HCT116 (cell line): ENCODE data around the gene THSD4. TPM values are rescaled to one million over a fixed set of nuclear protein-coding genes. Genes with fewer than 3 reads are reported as not detected.
"Not testable (repeated sequence)": the region's sequence is repeated elsewhere in the genome, so short reads cannot be mapped to it uniquely, and the experiment has no call there.

Experiments used
- ATAC-seq: fragments of 200-7000 bp; cut with Tn5 transposase; 2 replicates; pipeline ENCODE4 v1.9.1; 2020; ENCODE audit warnings: mild to moderate bottlenecking, moderate library complexity
- BruUV-seq: library from RNA; stranded (reverse); fragments of 400-500 nt; replicated peaks from 2 replicates; lab custom pipeline; 2021; lab: Mats Ljungman, UMichigan
- CTCF ChIA-PET: fragments of 300-600 bp; sonication (Branson Sonifier 250); formaldehyde crosslinking; loops from one replicate; lab custom pipeline; 2021; ENCODE audit warnings: antibody characterized with exemption; lab: Charles Lee
- POLR2A ChIA-PET: fragments of 300-600, 350-600 bp; sonication (Branson Sonifier 250); formaldehyde crosslinking; loops from one replicate; lab custom pipeline; 2021; ENCODE audit warnings: antibody characterized with exemption; lab: Charles Lee
- RAD21 ChIA-PET, 2 experiments: fragments of 300-600 bp; sonication (Branson Sonifier 250); formaldehyde crosslinking; loops; one replicate each; lab custom pipeline; 2023; ENCODE audit warnings: low total read pairs in 2 of 2; ENCODE audit not compliant: uncharacterized antibody in 2 of 2, unreplicated experiment in 2 of 2, low non-redundant PET in 1 of 2; lab: Charles Lee
- DNase-seq: peaks from one replicate; pipeline ENCODE4 v3.0.0-alpha.2; 2010; ENCODE audit warnings: low read depth, low spot score
- H2AFZ ChIP-seq: fragments of 200-600 bp; shearing (Covaris generic), sonication (generic); 2 replicates; pipeline ENCODE4 v1.6.1; 2017; ENCODE audit warnings: low read depth, mixed run types, mixed read lengths, antibody characterized with exemption, low read length; ENCODE audit not compliant: poor library complexity, severe bottlenecking
- H3K27ac ChIP-seq: 2 replicates; pipeline ENCODE4 v1.5.1; 2012; ENCODE audit warnings: low read depth, low read length
- H3K27me3 ChIP-seq: fragments of 200-600 bp; sonication (generic); 2 replicates; pipeline ENCODE4 v1.6.1; 2016; ENCODE audit warnings: mixed run types, low read length, mixed read lengths; ENCODE audit not compliant: insufficient read depth
- H3K36me3 ChIP-seq, 2 experiments: fragments of 200-500 bp in 1 of 2; fragments of 200-600 bp in 1 of 2; sonication (Bioruptor generic) in 1 of 2; sonication (generic) in 1 of 2; 2 replicates each; pipeline versions ENCODE4 v1.5.1 to v1.6.1; 2014 to 2016; ENCODE audit warnings: low read length in 2 of 2, inconsistent platforms in 1 of 2, mixed read lengths in 1 of 2, mixed run types in 1 of 2; ENCODE audit not compliant: insufficient read depth in 2 of 2, control insufficient read depth in 1 of 2
- H3K4me1 ChIP-seq, 2 experiments: fragments of 200-600 bp in 1 of 2; sonication (generic) in 1 of 2; 2 replicates each; pipeline versions ENCODE4 v1.5.1 to v1.6.1; 2012 to 2017; ENCODE audit warnings: low read length in 2 of 2, inconsistent platforms in 1 of 2, mild to moderate bottlenecking in 1 of 2, mixed read lengths in 1 of 2, mixed run types in 1 of 2, moderate library complexity in 1 of 2; ENCODE audit not compliant: insufficient read depth in 2 of 2, control insufficient read depth in 1 of 2
- H3K4me2 ChIP-seq: fragments of 200-600 bp; sonication (generic); 2 replicates; pipeline ENCODE4 v1.6.1; 2017; ENCODE audit warnings: mixed run types, low read length, mixed read lengths
- H3K4me3 ChIP-seq, 2 experiments: fragments of 200-600 bp in 1 of 2; sonication (generic) in 1 of 2; replicated peaks in 1 of 2; 2 replicates each; pipeline ENCODE4 v1.5.1; 2011 to 2016; ENCODE audit warnings: low read length in 2 of 2, control low read depth in 1 of 2, low read depth in 1 of 2, mild to moderate bottlenecking in 1 of 2, mixed read lengths in 1 of 2, mixed run types in 1 of 2
- H3K79me2 ChIP-seq: fragments of 200-600 bp; sonication (generic); 2 replicates; pipeline ENCODE4 v1.6.1; 2017; ENCODE audit warnings: mild to moderate bottlenecking, mixed run types, low read length, moderate library complexity, mixed read lengths; ENCODE audit not compliant: insufficient read depth
- H3K9ac ChIP-seq: fragments of 200-600 bp; sonication (generic); 2 replicates; pipeline ENCODE4 v1.6.1; 2016; ENCODE audit warnings: low read length, mixed read lengths
- H3K9me2 ChIP-seq: fragments of 200-600 bp; sonication (generic), shearing (Covaris generic); 2 replicates; pipeline ENCODE4 v1.6.1; 2017; ENCODE audit warnings: mixed run types, mild to moderate bottlenecking, moderate library complexity; ENCODE audit not compliant: insufficient read depth
- H3K9me3 ChIP-seq, 2 experiments: fragments of 200-500 bp in 1 of 2; fragments of 200-600 bp in 1 of 2; sonication (Bioruptor generic) in 1 of 2; sonication (generic) in 1 of 2; 2 replicates each; pipeline ENCODE4 v1.6.1; 2014 to 2017; ENCODE audit warnings: low read length in 2 of 2, mixed read lengths in 2 of 2, inconsistent platforms in 1 of 2, low read depth in 1 of 2, mild to moderate bottlenecking in 1 of 2, mixed run types in 1 of 2, moderate library complexity in 1 of 2; ENCODE audit not compliant: control insufficient read depth in 1 of 2, insufficient read depth in 1 of 2
- H4K20me1 ChIP-seq: fragments of 200-600 bp; sonication (generic), shearing (Covaris generic); 2 replicates; pipeline ENCODE4 v1.6.1; 2017; ENCODE audit warnings: mixed run types, mild to moderate bottlenecking, moderate library complexity; ENCODE audit not compliant: insufficient read depth
- ATF3 ChIP-seq: IDR thresholded peaks from 2 replicates; pipeline ENCODE4 v1.6.1; 2012
- CEBPB ChIP-seq: IDR thresholded peaks from 2 replicates; pipeline ENCODE4 v1.6.1; 2012; ENCODE audit warnings: low read depth
- CTCF ChIP-seq, 3 experiments: fragments of 200-600 bp in 1 of 3; sonication (generic) in 1 of 3; IDR thresholded peaks in 2 of 3; conservative IDR thresholded peaks in 1 of 3; 2 replicates each; pipeline ENCODE4 v1.5.1; 2012 to 2017; ENCODE audit warnings: low read depth in 2 of 3, low read length in 2 of 3, antibody characterized with exemption in 1 of 3, borderline replicate concordance in 1 of 3, control low read depth in 1 of 3, mild to moderate bottlenecking in 1 of 3, mixed read lengths in 1 of 3, mixed run types in 1 of 3, moderate library complexity in 1 of 3; ENCODE audit not compliant: insufficient read depth in 1 of 3
- EGR1 ChIP-seq: IDR thresholded peaks from 2 replicates; pipeline ENCODE4 v1.6.1; 2012; ENCODE audit warnings: low read depth
- POLR2AphosphoS5 ChIP-seq: IDR thresholded peaks from 2 replicates; pipeline ENCODE4 v1.6.1; 2011; ENCODE audit warnings: mild to moderate bottlenecking, low read depth, low read length, moderate library complexity
- SIN3A ChIP-seq: IDR thresholded peaks from 2 replicates; pipeline ENCODE4 v1.6.1; 2012; ENCODE audit warnings: low read depth
- ZBTB33 ChIP-seq: IDR thresholded peaks from 2 replicates; pipeline ENCODE4 v1.6.1; 2011; ENCODE audit warnings: mild to moderate bottlenecking, low read length, moderate library complexity; ENCODE audit not compliant: insufficient replicate concordance; ENCODE audit errors: extremely low read depth
- intact Hi-C: fragments of 100-400 bp; cut with micrococcal nuclease; formaldehyde crosslinking; loops from 2 replicates; pipeline ENCODE4 v1.10.0; 2022
- total RNA-seq: library from RNA; stranded (reverse); gene quantifications from one replicate; pipeline ENCODE4 v1.2.1, GENCODE V29; 2021; ENCODE audit not compliant: unreplicated experiment

Gene THSD4
- total RNA-seq, 1 experiment from 2014 or later, result 30.5 TPM

GRCh38 chr15:71265606-71266005 lies 150.3 kb downstream of the THSD4 start:
- H3K9me2 ChIP-seq, H3K79me2 ChIP-seq, RAD21 ChIA-PET, H3K9ac ChIP-seq, H2AFZ ChIP-seq, H3K4me2 ChIP-seq, CTCF ChIA-PET, H3K36me3 ChIP-seq, H4K20me1 ChIP-seq, H3K4me1 ChIP-seq, H3K27ac ChIP-seq, H3K27me3 ChIP-seq, DNase-seq, H3K9me3 ChIP-seq, BruUV-seq, intact Hi-C loops, ATAC-seq, POLR2A ChIA-PET, H3K4me3 ChIP-seq: not testable (repeated sequence)

GRCh38 chr15:71271327-71271726 lies 156.1 kb downstream of the THSD4 start:
- no peaks in the 10 kb centered on the region for H4K20me1 ChIP-seq
- H3K36me3 ChIP-seq, result no peaks in the 10 kb centered on the region
- H3K9me3 ChIP-seq, result no peaks in the 10 kb centered on the region
- ATAC-seq (no peak), DNase-seq (no peak)
- TF ChIP-seq POLR2AphosphoS5, result no peak
- no peak for TF ChIP-seq EGR1
- no peak for TF ChIP-seq CTCF (IDR thresholded peaks at IDR 0.05 in 2 of 3, conservative IDR thresholded peaks at IDR 0.05 in 1 of 3; ENCODE audit: borderline replicate concordance in 1 of 3, insufficient read depth in 1 of 3, low read depth in 2 of 3, low read length in 2 of 3)
- TF ChIP-seq ZBTB33, result no peak
- TF ChIP-seq ATF3, result no peak
- no peak for TF ChIP-seq CEBPB
- TF ChIP-seq SIN3A, result no peak
- no peaks in the 10 kb centered on the region for H3K79me2 ChIP-seq
- H3K27me3 ChIP-seq, result no peaks in the 10 kb centered on the region
- peaks cover 32 to 34% of the 10 kb centered on the region in 2 experiments for H3K4me1 ChIP-seq
- POLR2A ChIA-PET, result no interaction called here
- RAD21 ChIA-PET, result no interaction called here
- intact Hi-C loops, result no loop called here
- H3K27ac ChIP-seq, result no peak overlapping the region
- H3K9ac ChIP-seq, result no peak overlapping the region
- no peak overlapping the region for H3K4me3 ChIP-seq
- BruUV-seq, result no TSS peak
- H3K4me2 ChIP-seq, result no peak overlapping the region
- no peaks in the 10 kb centered on the region for H3K9me2 ChIP-seq
- CTCF ChIA-PET, result no interaction called here
- H2AFZ ChIP-seq, result no peak overlapping the region
